K562 (cell line): ENCODE data around the gene CCDC194. TPM values are rescaled to one million over a fixed set of nuclear protein-coding genes. Genes with fewer than 3 reads are reported as not detected.

ENCODE experiments used
- KAT8 ChIP-seq: fragments of 450-650 bp; IDR thresholded peaks from 2 replicates; pipeline ENCODE4 v1.6.1; 2016; ENCODE audit warnings: low read depth, mild to moderate bottlenecking
- LEF1 ChIP-seq: fragments of 450-650 bp; IDR thresholded peaks from 2 replicates; pipeline ENCODE4 v1.6.1; 2016; ENCODE audit warnings: mild to moderate bottlenecking
- NUFIP1 ChIP-seq: fragments of 450-650 bp; IDR thresholded peaks from 2 replicates; pipeline ENCODE4 v1.6.1; 2018; ENCODE audit not compliant: partially characterized antibody
- SMARCA4 ChIP-seq: fragments of 450-650 bp; IDR thresholded peaks from 2 replicates; pipeline ENCODE4 v1.6.1; 2016
- SUPT5H ChIP-seq: fragments of 450-650 bp; IDR thresholded peaks from 2 replicates; pipeline ENCODE4 v1.6.1; 2016
- ZBTB17 ChIP-seq: fragments of 450-650 bp; formaldehyde crosslinking; IDR thresholded peaks from 2 replicates; pipeline ENCODE4 v1.4.0; 2020; ENCODE audit warnings: mild to moderate bottlenecking
- ZNF274 ChIP-seq: IDR thresholded peaks from 2 replicates; pipeline ENCODE4 v1.6.1; 2011; ENCODE audit warnings: low read depth, mild to moderate bottlenecking, low read length, moderate library complexity, borderline replicate concordance
- ZNF41 ChIP-seq: fragments of 250-450 bp; sonication (Bioruptor Pico); conservative IDR thresholded peaks from 2 replicates; pipeline ENCODE4 v1.4.0; 2020; ENCODE audit warnings: mild to moderate bottlenecking
- ZNF436 ChIP-seq: fragments of 250-450, 450-650 bp; sonication (Bioruptor Pico); formaldehyde crosslinking; IDR thresholded peaks from 2 replicates; pipeline ENCODE4 v1.7.0; 2020; ENCODE audit warnings: mild to moderate bottlenecking
- ZZZ3 ChIP-seq: fragments of 450-650 bp; IDR thresholded peaks from 2 replicates; pipeline ENCODE4 v1.6.1; 2016; ENCODE audit warnings: antibody characterized with exemption, mild to moderate bottlenecking, moderate library complexity
- polyA plus RNA-seq, 8 experiments: library from polyadenylated mRNA; depleted of rRNA in 4 of 8; stranded (reverse) in 5 of 8; unstranded in 3 of 8; fragments of >200 nt; fragmentation: Nextera tagmentation in 2 of 8; fragmentation: Illumina TruSeq in 1 of 8; extraction: Ambion mirVana in 2 of 8; extraction: Trizol in 1 of 8; gene quantifications; 2 replicates each; pipeline versions ENCODE4 v1.2.1 to v1.2.3, GENCODE V29; 2011 to 2014; ENCODE audit warnings: inconsistent platforms in 1 of 8, missing spikeins in 1 of 8
- total RNA-seq, 7 experiments: library from RNA; depleted of rRNA in 6 of 7; stranded (reverse); fragments of >200 nt in 6 of 7; fragmentation: Illumina TruSeq in 2 of 7; extraction: Trizol in 2 of 7; gene quantifications; 2 replicates each; pipeline versions ENCODE4 v1.2.1 to v1.2.3, GENCODE V29; 2011 to 2021; ENCODE audit warnings: low replicate concordance in 1 of 7
- TF ChIP-seq, protein P1 (sequence below): sonication (generic); formaldehyde crosslinking; IDR thresholded peaks from 2 replicates; pipeline ENCODE4 v1.8.0; 2022; ENCODE audit warnings: mild to moderate bottlenecking, missing genetic modification reagents, borderline replicate concordance
- TF ChIP-seq, protein P2 (sequence below): fragments of 250-450 bp; sonication (Bioruptor Pico); IDR thresholded peaks from 2 replicates; pipeline ENCODE4 v1.5.0; 2021
- TF ChIP-seq, protein P3 (sequence below): fragments of 450-650 bp; IDR thresholded peaks from 2 replicates; pipeline ENCODE4 v1.6.1; 2018; ENCODE audit warnings: mild to moderate bottlenecking, low read depth; ENCODE audit not compliant: partially characterized antibody
- TF ChIP-seq, protein P4 (sequence below): fragments of 450-650 bp; formaldehyde crosslinking; IDR thresholded peaks from 2 replicates; pipeline ENCODE4 v1.4.0; 2020; ENCODE audit warnings: mild to moderate bottlenecking, moderate library complexity
- TF ChIP-seq, protein P5 (sequence below): fragments of 450-650 bp; formaldehyde crosslinking; IDR thresholded peaks from 2 replicates; pipeline ENCODE4 v1.4.0; 2020; ENCODE audit warnings: mild to moderate bottlenecking
- TF ChIP-seq, protein P6 (sequence below): sonication (generic); formaldehyde crosslinking; IDR thresholded peaks from 2 replicates; pipeline ENCODE4 v1.8.0; 2023; ENCODE audit warnings: mild to moderate bottlenecking, missing genetic modification reagents

CCDC194 gene
- total and polyA plus RNA-seq, 9 of the 15 experiments (the other 6 are each of a cell fraction or from before 2014, with no cell fraction given), result 0.13 to 1.3 (median 0.39) TPM; not detected in 3

DNA sequence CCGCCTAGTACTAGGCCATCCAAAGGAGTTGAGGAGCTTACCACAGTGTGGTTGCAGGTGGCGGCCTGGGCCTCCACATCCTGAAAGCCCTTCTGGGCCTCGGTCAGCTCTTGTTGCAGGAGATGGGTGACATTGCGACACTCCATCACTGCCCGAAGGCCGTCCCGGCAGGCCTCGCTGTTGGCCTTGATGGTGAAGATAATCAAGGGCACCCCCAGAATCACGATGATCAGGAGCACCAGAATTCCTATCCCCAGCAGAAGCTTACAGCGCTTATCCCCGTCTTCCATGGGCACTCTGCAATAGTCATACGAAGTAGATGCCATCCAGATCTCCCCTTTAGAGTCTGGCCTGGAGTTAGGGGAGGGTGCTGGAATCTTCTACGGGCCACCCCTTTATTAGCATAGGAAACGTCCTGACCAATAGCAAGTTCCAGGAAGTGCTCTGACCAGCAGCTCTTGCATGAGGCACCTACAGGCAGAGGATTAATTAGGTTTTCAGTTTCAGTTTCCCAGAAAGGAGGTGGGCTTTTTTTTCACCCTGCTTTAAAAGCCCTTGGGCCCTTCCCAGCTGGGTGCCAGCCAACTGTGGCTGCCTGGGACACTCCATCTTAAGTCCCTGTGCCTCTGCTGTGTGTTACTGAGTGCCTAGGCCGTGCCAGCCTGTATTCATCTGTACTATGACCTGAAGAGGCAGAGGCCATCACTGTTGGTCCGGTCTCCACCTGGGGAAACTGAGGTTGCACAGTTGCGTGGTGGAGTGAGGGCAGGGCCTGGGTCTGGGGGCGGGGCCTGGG is 11.5 kb upstream of the CCDC194 start, which contains the start of gene BST2 (continued):
- TF ChIP-seq, protein P1, sequence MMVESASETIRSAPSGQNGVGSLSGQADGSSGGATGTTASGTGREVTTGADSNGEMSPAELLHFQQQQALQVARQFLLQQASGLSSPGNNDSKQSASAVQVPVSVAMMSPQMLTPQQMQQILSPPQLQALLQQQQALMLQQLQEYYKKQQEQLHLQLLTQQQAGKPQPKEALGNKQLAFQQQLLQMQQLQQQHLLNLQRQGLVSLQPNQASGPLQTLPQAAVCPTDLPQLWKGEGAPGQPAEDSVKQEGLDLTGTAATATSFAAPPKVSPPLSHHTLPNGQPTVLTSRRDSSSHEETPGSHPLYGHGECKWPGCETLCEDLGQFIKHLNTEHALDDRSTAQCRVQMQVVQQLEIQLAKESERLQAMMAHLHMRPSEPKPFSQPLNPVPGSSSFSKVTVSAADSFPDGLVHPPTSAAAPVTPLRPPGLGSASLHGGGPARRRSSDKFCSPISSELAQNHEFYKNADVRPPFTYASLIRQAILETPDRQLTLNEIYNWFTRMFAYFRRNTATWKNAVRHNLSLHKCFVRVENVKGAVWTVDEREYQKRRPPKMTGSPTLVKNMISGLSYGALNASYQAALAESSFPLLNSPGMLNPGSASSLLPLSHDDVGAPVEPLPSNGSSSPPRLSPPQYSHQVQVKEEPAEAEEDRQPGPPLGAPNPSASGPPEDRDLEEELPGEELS (CRISPR knock-in tag), result no peak
- no peak for TF ChIP-seq ZNF274
- TF ChIP-seq SUPT5H, result peak; percentile 83
- no peak for TF ChIP-seq ZNF41
- TF ChIP-seq ZZZ3, result 0 out of 2 replicates have a peak, but pooled peaks have one; percentile 67
- peak; percentile 52; the same call in 1 of the 2 replicates for TF ChIP-seq SMARCA4
- TF ChIP-seq, protein P2, sequence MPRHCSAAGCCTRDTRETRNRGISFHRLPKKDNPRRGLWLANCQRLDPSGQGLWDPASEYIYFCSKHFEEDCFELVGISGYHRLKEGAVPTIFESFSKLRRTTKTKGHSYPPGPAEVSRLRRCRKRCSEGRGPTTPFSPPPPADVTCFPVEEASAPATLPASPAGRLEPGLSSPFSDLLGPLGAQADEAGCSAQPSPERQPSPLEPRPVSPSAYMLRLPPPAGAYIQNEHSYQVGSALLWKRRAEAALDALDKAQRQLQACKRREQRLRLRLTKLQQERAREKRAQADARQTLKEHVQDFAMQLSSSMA (CRISPR knock-in tag), result no peak
- TF ChIP-seq, protein P3, sequence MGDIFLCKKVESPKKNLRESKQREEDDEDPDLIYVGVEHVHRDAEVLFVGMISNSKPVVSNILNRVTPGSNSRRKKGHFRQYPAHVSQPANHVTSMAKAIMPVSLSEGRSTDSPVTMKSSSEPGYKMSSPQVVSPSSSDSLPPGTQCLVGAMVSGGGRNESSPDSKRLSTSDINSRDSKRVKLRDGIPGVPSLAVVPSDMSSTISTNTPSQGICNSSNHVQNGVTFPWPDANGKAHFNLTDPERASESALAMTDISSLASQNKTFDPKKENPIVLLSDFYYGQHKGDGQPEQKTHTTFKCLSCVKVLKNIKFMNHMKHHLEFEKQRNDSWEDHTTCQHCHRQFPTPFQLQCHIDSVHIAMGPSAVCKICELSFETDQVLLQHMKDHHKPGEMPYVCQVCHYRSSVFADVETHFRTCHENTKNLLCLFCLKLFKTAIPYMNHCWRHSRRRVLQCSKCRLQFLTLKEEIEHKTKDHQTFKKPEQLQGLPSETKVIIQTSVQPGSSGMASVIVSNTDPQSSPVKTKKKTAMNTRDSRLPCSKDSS, result no peak
- TF ChIP-seq KAT8, result no peak
- TF ChIP-seq, protein P4, sequence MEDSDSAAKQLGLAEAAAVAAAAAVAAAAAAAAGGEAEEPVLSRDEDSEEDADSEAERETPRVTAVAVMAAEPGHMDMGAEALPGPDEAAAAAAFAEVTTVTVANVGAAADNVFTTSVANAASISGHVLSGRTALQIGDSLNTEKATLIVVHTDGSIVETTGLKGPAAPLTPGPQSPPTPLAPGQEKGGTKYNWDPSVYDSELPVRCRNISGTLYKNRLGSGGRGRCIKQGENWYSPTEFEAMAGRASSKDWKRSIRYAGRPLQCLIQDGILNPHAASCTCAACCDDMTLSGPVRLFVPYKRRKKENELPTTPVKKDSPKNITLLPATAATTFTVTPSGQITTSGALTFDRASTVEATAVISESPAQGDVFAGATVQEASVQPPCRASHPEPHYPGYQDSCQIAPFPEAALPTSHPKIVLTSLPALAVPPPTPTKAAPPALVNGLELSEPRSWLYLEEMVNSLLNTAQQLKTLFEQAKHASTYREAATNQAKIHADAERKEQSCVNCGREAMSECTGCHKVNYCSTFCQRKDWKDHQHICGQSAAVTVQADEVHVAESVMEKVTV (CRISPR knock-in tag), result no peak
- TF ChIP-seq, protein P5, sequence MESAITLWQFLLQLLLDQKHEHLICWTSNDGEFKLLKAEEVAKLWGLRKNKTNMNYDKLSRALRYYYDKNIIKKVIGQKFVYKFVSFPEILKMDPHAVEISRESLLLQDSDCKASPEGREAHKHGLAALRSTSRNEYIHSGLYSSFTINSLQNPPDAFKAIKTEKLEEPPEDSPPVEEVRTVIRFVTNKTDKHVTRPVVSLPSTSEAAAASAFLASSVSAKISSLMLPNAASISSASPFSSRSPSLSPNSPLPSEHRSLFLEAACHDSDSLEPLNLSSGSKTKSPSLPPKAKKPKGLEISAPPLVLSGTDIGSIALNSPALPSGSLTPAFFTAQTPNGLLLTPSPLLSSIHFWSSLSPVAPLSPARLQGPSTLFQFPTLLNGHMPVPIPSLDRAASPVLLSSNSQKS (CRISPR knock-in tag), result no peak
- no peak for TF ChIP-seq ZNF436 (CRISPR knock-in tag)
- TF ChIP-seq ZBTB17, result peak; percentile 70; the same call in 1 of the 2 replicates
- no peak for TF ChIP-seq NUFIP1
- TF ChIP-seq, protein P6, sequence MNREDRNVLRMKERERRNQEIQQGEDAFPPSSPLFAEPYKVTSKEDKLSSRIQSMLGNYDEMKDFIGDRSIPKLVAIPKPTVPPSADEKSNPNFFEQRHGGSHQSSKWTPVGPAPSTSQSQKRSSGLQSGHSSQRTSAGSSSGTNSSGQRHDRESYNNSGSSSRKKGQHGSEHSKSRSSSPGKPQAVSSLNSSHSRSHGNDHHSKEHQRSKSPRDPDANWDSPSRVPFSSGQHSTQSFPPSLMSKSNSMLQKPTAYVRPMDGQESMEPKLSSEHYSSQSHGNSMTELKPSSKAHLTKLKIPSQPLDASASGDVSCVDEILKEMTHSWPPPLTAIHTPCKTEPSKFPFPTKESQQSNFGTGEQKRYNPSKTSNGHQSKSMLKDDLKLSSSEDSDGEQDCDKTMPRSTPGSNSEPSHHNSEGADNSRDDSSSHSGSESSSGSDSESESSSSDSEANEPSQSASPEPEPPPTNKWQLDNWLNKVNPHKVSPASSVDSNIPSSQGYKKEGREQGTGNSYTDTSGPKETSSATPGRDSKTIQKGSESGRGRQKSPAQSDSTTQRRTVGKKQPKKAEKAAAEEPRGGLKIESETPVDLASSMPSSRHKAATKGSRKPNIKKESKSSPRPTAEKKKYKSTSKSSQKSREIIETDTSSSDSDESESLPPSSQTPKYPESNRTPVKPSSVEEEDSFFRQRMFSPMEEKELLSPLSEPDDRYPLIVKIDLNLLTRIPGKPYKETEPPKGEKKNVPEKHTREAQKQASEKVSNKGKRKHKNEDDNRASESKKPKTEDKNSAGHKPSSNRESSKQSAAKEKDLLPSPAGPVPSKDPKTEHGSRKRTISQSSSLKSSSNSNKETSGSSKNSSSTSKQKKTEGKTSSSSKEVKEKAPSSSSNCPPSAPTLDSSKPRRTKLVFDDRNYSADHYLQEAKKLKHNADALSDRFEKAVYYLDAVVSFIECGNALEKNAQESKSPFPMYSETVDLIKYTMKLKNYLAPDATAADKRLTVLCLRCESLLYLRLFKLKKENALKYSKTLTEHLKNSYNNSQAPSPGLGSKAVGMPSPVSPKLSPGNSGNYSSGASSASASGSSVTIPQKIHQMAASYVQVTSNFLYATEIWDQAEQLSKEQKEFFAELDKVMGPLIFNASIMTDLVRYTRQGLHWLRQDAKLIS, result no peak
- no peak for TF ChIP-seq LEF1
